SU-DHL-6 (cell line): ENCODE data around the gene CATSPER3.

Experiments
- CTCF ChIP-seq: fragments of 200-600 bp; sonication (generic); IDR thresholded peaks from one replicate; pipeline ENCODE4 v1.5.1; 2017; ENCODE audit warnings: antibody characterized with exemption, mild to moderate bottlenecking, low read length, moderate library complexity; ENCODE audit not compliant: insufficient read depth, poor library complexity, severe bottlenecking
- EZH2phosphoT487 ChIP-seq: fragments of 200-600 bp; sonication (generic), shearing (Covaris generic); conservative IDR thresholded peaks from 2 replicates; pipeline ENCODE4 v1.6.1; 2018; ENCODE audit warnings: mild to moderate bottlenecking, antibody characterized with exemption, low read length, moderate library complexity, mixed read lengths

- TF ChIP-seq CTCF (no peak), EZH2phosphoT487 (no peak)
Measured at GRCh38 chr5:135046661-135047346, 79.1 kb downstream of the CATSPER3 start.
